Measurements from ENCODE around the gene RAPGEF2.
"Not testable (repeated sequence)": the region's sequence is repeated elsewhere in the genome, so short reads cannot be mapped to it uniquely, and the experiment has no call there.

Gene RAPGEF2

DNA sequence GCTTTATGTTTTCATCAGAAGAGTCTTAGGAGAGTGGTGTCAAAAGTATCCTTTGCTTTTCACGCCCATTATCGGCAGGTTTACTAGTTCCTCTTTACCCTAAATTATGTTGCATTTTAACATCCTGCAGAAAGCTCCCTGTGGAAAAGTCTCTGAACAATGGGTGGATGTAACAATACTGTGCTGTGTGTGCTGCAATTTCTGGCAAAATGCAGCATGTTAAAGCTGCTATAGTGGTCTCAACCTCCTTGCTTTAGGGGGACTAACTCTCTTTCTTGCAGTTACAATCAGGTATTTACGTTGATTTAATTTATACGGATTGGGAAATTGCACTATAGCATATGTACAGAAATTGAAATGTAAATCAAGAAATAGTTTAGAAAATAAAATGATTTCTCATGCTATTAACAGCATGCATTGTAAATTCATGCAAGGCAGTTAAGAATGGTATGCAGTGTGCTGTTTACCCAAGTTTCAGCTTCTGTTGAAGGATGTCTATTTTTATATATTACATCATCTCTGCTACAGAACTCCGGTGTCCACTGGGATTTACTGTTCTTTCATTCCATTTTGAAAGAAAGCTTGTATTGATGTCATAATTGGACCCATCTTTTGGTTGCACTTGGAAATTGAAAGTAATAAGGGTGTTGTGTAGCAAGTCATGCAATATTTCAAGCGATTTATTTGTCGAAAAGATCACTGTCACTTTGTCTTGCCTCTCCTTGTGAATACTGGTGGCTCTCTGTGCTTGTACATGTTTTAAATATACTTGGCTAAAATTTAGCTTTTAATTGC is 145.7 kb downstream of the RAPGEF2 start:
- DNase-seq, result no peak

DNA sequence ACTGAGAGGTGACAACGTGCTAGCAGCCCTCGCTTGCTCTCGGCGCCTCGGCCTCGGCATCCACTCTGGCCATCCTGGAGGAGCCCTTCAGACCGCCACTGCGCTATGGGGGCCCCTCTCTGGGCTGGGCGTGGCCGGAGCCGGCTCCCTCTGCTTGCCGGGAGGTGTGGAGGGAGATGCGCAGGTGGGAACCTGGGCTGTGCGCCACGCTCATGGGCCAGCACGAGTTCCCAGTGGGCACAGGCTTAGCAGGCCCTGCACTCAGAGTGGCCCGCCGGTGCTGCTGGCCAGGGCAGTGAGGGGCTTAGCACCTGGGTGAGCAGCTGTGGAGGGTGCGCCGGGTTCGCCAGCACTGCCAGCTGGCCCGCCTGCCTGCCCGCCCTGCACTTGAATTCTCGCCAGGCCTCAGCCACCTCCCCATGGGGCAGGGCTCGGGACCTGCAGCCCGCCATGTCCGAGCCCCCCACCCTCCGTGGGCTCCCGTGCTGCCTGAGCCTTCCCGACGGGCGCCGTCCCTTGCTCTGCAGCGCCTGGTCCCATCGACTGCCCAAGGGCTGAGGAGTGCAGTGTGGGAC is 148.0 kb downstream of the RAPGEF2 start:
- DNase-seq, result no peak

DNA sequence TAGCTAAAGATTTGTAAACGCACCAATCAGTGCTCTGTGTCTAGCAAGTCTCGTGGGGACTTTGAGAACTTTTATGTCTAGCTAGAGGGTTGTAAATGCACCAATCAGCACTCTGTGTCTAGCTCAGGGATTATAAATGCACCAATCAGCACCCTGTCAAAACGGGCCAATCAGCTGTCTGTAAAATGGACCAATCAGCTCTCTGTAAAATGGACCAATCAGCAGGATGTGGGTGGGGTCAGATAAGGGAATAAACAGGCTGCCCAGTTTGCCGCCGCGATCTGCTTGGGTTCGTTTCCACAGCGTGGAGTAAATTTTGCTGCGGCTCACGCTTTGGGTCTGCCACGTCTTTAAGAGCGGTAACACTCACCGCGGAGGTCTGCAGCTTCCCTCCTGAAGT is 148.7 kb downstream of the RAPGEF2 start:
- not testable (repeated sequence) for DNase-seq

- DNase-seq, result no peak
Observed at GRCh38 chr4:159252491-159252890, 149.6 kb downstream of the RAPGEF2 start.

GRCh38 chr4:159256037-159256436 is 153.2 kb downstream of the RAPGEF2 start:
- DNase-seq, result no peak

GRCh38 chr4:159258889-159259560 is 156.1 kb downstream of the RAPGEF2 start:
- DNase-seq, result no peak

- DNase-seq, result no peak
Observed at GRCh38 chr4:159264057-159264456, 161.2 kb downstream of the RAPGEF2 start.

- no peak for DNase-seq
Observed at GRCh38 chr4:159266981-159267868, 164.3 kb downstream of the RAPGEF2 start.

DNA sequence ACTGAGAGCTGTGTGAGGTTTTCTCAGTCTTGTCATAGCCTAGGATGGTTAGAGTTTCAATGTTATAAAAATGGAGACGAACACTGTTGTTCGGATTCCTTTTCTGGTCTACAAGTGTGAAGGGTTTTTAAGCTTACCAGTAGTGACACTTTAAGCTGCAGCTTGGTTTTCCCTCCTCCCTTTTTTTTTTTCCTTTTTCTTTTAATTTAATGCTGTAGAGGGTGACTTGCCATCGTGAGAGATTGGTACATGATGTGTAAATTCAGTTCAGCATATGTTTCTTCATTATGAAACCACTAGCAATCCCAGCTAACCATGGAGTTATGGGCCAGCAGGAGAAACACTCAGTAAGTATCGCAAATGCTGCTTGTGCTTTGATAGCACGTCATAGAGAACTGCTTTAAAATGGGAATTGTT is 165.0 kb downstream of the RAPGEF2 start:
- no peak for DNase-seq

- no peak for DNase-seq
Observed at GRCh38 chr4:159268607-159269006, 165.7 kb downstream of the RAPGEF2 start.

DNA sequence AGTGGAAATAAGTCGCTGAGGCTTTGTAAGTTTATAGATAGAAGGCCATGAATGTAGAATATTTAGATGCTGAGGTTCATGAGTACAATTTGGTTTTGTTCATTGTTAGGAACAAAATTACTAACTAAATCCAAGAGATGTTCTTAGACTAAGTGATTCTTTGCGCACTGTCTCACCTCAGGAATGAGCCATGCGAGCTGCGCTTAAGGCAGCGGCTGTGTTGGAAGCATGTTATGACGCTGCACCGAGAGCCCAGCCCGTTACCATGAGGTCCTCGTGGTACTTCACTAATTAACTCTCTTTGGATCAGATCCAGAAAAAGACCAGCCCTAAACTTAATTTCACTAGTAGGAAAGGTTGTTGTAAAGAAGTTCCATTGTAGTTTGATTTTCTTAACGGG is 166.2 kb downstream of the RAPGEF2 start:
- no peak for DNase-seq

- DNase-seq, result no peak
Observed at GRCh38 chr4:159269956-159270355, 167.1 kb downstream of the RAPGEF2 start.

- no peak for DNase-seq
Observed at GRCh38 chr4:159271856-159272255, 169.0 kb downstream of the RAPGEF2 start.

DNA sequence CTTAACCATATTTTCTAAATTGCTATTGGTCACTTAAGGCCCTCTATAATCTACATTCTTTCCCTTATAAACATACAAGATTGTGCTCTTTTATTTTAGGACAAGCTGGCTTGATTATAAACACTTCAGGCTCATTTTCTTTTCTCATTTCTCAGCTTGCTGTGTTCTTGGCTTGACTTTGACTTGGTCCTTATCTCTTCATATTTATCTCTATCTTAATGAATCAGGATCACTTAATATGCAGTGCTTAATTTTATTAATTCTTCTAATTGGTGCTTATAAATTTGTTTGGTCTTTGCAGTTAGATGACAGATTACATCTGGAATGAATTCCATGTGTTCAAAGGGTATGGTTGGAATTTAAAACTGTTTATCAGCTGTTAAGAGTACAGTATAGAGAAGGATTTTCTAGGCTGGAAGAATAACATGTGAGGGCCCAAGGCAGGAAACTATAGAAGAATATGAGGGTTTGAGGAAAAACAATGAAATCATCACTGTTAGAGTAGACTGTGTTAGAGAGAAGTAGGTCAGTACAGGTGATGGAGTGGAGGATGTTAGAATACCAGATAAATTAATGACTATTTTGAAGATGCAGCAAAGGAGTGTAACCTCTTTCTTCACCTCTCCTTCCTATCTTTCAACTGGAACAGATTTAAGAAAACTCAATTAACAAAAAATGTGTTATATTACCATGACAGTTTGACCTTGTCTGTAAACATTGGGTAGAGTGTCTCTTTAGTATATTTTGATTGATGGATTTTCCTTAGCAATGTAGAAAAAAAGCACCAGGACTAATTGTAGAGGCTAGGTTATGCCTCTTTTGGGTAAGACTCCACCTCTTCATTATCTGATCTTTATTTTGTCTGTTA is 169.6 kb downstream of the RAPGEF2 start:
- DNase-seq, result no peak

- no peak for DNase-seq
Observed at GRCh38 chr4:159273141-159273438, 170.2 kb downstream of the RAPGEF2 start.

DNA sequence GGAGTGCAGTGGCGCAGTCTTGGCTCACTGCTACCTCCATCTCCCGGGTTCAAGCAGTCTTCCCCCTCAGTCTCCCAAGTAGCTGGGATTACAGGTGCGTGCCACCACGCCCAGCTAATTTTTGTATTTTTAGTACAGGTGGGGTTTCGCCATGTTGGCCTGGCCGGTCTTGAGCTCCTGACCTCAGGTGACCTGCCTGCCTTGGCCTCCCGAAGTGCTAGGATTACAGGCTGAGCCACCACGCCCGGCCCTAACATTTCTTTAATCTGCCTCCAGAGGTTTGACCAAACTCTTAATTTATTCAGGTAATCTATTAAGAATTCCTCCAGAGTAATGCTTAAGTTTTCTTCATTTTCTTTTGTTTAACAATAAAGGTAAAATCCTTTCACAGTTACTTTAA is 171.0 kb downstream of the RAPGEF2 start:
- no peak for DNase-seq

- no peak for DNase-seq
Observed at GRCh38 chr4:159278399-159278798, 175.5 kb downstream of the RAPGEF2 start.

DNA sequence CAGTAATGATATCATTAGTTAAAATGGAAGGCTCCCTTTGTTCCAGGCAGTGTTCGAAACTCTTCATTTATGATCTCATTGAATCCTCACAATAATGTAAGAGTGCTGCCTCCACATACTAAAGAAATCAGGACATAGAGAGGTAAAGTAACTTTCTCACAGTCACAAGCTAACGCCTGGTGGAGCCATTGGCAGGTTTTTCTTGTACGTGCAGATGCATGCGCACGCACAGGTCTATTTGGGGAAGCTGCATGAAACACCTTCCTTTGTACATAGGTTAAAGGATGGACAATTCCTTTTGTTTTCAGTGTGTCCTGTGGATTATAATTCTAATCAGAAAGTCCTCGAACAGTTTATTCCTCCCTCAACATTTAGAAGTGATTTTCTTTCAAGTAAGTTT is 176.2 kb downstream of the RAPGEF2 start:
- no peak for DNase-seq

GRCh38 chr4:159280442-159281172 is 177.7 kb downstream of the RAPGEF2 start:
- no peak for DNase-seq

DNA sequence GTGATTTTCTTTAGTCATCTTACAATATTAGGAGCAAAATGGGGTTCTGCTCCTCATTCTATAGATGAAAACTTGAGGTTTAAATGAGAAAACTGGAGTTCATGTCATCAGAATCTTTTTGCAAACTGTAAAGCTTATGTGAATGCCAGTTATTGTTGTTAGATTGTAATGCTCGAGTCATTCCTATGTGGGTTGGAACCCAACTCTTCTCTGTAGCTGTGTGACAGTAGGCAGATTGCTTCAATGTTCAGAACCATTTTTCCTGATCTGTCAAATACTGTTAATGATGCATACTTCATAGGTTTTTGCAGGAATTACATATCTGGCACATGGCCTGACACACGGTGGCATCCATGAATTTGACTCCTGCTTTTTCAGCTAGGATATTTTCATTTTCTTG is 178.9 kb downstream of the RAPGEF2 start:
- no peak for DNase-seq

DNA sequence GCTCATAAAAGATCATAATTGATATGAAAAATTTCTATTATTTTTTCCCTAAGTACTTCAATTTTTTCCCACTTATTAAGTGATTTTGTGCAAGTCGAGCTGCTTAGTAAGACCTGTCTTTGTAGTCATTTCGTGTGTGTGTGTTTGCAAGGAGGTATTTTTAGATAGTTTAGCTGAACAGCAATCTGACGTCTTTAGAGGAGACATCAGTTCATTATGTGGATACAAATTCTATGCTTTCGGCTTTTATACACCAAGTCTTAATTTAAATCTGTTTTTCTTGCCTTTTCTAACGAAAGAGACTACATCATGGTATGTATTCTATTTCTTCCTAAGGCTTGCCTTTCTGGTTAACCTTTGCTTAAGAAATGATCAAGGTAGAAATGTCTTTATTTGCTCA is 179.4 kb downstream of the RAPGEF2 start:
- no peak for DNase-seq

DNA sequence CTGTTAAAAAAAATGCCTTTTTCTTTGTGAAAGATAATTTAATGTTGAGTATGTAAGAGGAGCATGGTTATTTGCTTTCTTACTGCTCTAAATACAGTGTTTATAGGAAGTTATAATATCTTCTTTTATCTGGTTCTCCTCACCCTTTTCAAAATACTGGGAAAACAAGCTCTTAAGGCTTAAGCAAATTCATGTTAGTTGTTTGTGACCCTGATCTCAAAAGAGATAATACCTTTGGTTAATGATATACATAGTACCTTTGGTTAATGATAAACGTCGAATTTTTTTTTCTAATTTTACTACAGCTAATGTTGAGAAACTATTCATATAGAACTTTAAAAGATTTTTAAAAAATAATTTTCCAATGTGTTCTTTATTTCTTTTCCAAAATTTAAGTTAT is 180.1 kb downstream of the RAPGEF2 start:
- no peak for DNase-seq
